G401.6 (cell line): ENCODE results near the gene KCNS1.

Experiments
- FAIRE-seq: peaks from 2 replicates; lab custom pipeline; 2012; peaks lifted over from hg19 to GRCh38; lab: Jason Lieb, UNC

Gene KCNS1

DNA sequence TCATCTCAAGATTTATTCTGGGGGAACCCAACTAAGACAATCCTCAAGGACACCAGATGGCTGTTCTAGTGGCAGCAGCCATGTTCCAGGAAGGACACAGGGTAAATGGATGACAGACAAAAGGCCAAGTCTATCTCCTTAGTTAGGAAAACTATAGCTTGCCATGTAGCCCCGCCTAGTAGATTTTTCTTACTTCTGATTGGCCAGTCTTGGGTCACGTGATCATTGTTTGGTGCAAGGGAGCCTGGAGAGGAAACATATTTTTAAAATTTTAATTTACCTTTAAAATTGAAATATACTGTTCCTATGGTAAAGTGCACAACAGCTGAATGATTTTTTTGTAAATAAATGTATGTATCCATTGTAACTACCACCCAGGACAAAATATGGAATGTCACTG, 4.4 kb upstream of the KCNS1 start:
- FAIRE-seq: no peak

DNA sequence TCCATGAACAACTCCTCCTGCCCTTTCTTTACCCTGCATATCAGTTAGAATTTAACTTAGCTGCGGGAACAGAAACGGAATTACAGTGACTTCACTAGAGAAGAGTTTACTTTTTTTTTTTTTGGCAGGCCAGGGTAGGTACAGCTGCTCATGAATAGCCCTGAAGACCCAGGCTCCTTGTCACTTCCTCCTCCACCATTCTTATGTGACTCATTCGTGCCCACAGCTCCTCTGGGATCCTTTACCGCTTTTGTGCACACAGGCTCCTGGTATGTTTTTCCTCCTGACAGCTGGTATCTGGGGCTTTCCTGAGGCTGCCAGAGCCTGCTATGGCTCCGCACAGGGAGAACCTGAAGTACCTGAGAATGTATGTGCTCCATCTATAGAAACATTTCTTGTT, 3.9 kb upstream of the KCNS1 start:
- no peak for FAIRE-seq

DNA sequence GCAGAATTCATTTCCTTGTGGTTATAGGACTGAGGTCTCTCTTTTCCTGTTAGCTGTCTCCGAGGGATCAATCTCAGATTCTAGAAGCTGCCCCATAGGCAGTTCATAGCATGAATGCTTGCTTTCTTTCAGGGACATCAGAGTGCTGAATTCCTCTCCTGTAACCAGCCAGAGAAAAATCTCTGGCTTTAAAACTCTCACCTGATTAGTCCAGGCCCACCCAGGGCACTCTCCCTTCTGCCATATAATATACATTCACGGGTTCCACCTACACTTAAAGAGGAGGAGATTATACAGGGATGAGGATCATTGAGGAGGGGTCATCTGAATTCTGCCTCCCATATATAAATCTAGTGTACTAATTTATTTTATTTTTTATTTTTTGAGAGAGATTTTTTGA, 2.1 kb upstream of the KCNS1 start:
- no peak for FAIRE-seq

DNA sequence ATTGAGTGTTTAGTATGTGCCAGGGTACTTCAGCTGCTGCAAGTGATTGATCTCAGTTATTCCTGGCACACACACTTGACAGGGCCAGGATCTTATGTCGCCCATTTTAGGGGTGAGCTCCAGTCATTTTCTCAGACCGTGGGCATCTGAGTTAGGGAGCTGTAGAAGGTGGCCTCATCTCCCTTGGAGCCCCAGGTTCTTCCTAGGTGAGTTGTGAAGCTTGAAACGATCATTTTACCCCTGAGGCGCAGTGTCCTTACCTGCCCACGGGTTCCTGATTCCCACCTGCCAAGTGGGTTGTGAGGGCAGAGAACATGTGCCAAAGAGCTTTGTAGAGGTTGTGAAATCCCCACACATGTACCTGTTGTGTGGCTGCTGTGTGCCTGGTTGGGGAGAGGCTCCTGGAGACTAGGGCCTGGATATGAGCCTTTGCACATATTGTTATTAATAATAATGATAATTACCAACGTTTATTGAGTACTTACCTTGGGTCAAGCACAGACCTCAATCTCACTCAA, 465 bp upstream of the KCNS1 start:
- FAIRE-seq: no peak

DNA sequence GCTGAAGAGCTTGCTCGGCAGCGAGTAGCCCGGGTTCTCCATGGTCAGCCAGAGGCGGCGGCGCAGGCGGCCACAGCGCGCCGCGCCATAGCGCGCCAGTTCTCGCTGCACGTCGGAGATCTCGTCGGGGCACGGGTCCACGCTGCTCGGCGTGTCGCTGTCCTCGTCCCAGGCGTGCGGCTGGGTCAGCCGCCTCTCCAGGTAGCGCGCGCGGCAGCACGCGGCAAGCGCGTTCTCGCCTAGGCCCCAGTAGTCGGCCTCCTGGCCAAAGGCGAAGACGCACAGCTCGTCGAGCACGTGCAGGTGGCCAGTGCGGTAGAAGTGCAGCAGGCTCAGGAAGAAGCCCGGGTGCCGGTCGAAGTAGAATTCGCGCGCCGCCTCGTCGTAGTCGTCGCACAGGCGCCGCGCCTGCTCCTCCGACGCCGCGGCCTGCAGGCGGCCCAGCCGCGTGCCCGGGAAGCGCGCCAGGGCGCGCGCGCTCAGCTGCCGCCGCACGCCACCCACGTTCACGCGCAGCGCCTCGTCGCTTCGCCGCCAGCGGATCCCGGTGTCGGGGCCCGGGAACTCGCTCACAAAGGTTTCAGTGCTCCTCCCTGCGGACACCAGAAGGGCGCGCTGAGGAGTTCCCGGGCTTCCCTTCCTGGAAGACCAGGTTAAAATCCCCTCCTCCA, 2.7 kb downstream of the KCNS1 start:
- no peak for FAIRE-seq

DNA sequence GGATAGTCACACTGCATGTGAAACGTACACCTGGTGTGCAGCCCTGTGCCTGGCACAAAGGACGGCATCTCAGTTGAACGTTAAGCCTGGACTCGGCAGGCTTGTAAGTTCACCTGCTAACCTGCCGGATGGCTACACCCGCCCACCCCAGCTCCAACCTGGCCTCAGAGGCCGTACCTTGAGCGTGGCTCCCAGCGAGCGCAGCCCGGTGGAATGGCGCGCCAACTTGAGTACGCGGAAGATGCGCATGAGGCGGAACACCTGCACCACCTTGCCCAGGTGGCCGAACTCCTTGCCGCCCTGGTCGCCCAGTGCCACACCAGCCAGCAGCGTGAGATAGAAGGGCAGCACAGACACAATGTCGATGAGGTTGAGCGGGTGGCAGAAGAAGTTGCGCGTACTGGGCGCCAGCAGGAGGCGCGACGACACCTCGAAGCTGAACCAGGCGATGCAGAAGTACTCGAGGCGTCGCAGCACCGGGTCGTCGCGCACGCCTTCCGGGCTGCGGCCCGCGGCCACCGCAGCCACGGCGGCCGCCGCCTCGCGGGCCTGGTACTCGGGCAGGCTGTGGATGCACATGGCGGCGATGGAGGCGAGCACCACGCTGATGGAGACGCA, 3.3 kb downstream of the KCNS1 start:
- no peak for FAIRE-seq

DNA sequence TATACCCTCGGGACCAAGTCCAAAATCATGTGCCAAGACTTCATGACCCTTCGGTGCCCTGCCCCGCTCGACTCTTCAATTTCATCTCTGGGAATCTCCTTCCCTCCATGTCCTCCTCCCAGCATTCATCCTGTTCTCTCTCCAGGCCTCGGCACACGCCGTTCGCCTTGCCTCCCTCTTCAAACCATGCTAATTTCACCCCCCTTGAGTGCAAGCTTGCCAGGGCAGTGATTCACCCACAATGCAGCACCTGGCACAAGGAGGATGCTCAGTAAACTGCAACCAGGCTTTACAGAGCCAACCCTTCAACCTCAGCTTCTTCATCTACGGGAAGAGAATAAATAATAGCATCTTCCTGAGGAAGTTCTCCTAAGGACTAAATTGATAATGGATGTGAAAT, 4.1 kb downstream of the KCNS1 start:
- no peak for FAIRE-seq

DNA sequence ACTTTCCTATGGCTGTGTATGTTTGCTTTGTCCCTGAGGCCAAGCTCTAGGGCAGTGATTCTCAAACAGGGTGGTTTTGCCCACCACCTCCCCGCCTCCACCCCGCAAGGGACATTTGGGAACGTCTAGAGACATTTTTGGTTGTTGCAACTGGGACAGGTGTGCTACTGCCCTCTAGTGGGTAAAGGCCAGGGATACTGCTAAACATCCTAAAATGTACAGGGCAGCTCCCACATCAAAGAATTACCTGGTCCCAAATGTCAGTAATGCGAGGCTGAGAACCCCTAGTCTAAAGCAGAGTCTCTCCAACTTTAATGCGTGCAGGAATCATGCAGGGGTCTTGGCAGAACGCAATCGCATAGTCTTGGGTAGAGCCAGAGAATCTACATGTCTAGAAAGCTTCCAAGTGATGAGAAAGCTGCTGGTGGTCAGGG, 5.1 kb downstream of the KCNS1 start:
- no peak for FAIRE-seq

DNA sequence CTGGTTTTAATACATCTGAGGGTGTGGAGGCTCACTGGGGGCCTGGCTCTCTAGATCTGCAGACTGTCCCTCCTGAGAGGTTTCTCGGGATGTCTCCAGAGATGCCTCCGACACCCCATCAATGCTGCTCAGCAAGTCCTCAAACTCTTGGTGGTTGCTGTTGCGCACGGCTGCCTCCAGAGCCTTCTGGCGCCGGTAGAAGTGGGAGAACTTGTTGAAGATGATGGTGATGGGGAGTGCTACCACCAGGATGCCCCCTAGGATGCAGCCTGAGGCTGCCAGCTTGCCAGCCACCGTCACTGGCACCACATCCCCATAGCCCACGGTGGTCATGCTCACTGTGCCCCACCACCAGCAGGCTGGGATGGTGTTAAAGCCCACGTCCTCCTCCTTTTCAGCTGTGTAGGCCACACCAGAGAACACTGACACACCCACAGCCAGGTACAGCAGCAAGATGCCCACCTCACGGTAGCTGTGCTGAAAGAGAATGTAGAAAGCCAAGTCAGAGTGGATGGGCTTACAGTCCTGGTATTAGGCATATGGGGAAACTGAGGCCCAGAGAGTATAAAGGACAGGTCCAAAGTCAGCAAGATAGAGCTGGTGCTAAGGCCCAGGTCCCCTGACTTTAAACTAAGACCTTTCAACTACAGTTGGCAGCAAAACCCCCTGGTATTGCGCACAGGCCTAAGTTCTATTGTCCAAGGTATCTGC, 5.9 kb downstream of the KCNS1 start:
- no peak for FAIRE-seq

DNA sequence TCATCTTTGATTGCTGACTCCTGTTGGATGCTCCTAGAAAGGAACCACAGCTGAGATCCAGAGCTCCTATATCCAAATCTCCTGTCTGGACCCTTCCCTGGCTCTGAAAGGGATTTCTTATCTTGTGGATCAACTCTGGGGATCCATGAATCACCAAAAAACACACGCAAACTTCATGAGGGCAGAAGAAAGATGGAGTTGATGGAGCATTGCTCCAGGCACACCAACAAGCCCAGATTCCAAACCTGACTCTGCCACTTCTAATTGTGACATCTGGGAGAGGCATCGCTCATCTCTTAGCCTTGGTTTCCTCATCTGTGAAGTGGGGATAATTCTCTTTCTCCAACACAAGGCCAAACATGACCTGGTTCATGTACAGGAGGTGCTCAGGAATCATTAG, 6.7 kb downstream of the KCNS1 start:
- FAIRE-seq: no peak

DNA sequence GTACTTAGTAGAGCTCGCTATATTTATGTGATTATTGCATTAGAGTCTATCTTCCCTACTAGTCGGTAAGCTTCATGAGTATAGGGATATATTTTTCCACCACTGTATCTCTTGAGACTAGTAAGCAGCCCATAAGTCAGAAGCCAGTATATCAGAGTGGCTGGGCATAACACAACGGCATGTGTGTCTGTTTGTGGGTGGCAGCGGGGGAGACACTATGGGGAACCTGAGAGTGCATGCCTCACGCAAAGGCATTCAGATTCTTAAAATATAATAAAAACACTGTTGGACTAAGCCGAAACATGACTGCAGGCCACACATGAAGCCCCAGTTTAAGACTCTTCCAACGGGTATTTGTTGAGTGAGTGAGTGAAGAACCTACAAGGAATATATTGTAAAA, 8.0 kb downstream of the KCNS1 start:
- FAIRE-seq: no peak

DNA sequence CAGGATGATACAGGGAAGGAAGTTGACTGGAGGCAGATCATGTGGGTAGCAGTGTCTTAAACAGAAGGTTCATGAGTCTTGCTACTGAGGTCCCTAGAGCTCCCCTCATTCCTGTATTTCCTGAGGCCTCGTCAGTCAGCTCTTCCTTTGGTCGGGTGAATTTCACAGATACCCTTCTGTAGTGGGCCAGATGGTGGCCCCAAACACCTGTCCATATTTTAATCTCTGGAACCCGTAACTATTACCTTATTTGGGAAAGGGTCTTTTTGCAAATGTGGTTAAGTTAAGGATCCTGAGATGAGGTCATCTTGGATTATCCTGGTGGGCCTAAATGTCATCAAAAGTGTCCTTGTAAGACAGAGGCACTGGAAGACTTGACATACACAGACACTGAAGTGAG, 9.6 kb downstream of the KCNS1 start:
- no peak for FAIRE-seq

DNA sequence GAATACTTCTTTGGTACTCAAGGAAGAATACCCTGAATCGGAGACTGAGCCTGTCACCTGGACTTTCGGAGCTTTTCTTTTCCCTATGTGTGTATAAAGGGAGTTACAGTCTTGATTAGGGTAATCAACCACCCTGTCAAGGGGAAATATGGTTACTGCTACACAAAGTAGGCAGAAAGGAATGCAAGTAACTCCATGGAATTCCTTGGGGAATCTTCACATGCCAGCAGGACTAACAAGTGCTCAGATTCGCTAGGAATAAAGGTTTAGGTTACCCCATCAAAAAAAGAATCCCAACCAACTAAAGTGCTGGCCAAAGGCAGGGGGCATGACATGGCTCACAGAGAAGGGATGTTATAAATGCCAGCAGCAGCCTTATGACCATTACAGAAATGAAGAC, 10.4 kb downstream of the KCNS1 start:
- FAIRE-seq: no peak

DNA sequence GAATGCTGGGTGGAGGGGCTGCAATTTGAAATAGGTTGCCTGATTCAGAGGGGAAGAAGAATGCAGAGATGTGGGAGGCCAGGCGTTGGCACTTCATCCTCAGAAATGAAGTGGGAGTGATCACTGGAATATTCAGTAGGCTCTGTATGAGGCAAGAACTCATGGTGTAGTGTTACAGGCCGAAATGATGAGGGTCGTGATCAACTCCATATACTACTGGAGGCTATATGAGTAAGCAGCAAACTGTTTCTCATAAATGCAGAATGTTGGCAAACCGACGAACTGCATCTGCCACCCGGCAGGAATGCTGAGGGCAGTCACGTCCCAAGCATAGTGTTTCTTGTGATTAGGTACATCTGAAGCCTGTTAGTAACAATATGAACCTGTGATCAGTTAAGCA, 12.7 kb downstream of the KCNS1 start:
- FAIRE-seq: no peak

DNA sequence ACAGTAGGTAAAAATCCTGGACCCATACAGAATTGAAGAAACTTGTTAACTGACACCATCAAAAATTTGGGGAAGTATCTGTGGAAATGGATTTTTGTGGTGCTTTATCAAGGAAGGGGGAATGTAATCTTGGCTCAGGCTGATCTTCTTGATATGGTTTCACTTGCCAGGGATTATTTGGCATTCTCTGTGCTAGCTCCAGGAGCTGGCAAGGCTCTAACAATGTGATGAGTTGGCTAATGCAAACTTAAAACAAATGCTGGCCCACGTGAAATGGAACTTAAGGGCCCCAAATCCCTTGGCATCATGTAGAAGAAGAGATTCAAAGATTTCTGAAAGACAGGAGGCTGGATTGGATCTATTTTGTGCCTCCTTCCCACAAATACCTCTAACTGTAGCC, 13.1 kb downstream of the KCNS1 start:
- FAIRE-seq: no peak

DNA sequence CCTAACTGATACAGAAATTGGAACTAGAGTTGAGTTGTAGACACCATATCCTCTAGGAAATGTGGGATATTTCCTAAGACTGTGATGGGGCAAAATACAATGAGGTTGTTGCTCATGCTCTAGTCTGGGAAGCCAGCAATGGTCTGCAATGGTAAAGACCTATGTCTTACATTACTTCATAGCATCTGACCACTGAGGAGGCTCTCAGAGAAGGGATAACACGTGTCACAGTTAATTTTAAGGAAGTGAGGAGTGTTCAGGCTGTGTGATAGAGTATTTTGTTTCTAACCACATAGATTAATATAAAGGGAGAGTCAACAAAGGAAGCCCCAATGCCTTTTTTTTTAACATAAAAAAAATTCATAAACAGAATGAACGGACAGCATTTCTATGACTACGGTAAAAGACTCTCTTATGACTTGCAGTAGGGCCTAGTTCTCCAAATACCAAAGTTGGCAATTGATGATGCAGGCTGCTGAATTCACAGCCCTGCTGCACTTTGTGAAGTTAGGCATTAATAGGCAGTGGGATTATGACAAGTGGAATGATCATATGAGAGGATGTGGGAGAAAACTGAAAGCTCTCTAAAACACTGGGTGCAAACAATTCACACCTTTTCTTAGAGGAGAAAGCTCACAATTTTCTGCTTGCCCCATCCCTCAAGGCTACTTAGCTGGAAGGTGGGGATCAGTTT, 13.7 kb downstream of the KCNS1 start:
- no peak for FAIRE-seq

DNA sequence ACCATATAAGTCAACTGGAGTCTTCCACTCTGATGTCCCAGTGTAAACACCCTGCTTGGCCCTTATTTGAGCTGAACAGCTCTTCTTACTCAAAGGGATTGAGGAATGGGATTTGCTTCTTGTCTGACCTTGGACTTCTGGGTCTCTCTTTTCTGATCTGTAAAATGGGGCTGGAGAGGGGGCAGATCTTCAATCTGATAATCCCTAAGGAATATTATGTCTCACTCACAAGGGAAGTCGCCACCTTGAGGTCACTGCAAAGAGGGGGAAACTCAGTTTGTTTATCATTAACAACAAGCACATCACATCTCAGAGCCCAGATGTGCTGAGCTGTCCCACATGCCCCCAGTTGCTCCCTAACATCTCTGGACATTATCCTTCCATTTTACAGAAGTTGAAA, 15.1 kb downstream of the KCNS1 start:
- no peak for FAIRE-seq

DNA sequence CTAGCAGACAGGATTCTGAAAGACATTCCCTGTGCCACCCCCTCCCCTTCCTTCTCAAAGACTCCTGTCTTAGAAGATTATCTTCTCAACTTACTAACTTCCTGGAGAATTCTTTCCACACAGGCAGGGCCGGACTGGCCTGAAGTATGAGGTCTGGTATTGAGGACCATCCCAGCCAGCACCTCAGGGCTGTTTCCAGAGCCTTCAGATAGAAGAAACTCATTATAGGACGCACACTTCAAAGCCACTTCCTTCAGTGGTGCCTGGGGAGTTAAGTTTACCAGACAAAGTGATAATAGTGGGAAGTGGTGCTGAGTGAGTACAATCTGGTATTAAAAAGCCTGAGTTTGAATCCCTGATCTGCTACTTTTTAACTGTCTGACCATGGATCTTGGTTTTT, 15.6 kb downstream of the KCNS1 start:
- FAIRE-seq: no peak

DNA sequence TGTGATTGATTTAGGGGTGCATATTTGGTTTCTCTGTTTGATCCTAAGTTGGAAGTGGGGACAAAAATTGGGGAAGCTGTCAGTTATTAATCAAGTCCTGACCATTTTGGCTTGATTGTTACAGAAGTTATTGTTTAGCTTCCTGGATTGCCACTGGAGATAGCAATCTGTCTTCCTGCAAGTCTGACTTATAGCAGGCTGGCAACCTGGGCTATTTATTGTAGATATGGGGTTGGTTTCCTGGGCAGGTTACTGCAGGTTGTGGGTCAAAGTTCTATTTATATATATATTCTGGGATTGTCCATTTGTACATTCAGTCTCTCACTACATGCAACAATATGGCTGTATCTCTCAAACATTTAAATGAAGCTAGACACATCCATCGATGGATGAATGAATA, 17.8 kb downstream of the KCNS1 start:
- FAIRE-seq: no peak

DNA sequence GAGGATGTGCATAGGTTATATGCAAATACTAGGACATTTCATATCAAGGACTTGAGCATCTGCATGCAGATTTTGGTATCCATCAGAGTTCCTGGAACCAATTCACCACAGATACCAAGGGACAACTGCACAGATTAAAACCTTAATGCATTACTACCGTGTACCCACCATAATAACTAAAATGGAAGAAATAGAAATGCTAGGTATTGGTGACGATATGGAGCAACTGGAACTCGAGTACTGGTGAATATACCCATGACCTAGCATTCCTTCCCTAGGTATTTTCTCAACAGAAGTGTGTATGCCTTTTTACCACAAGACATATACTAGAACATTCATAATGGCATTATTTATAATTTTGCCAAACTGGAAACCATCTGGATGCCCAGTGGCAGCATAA, 18.5 kb downstream of the KCNS1 start:
- FAIRE-seq: no peak

DNA sequence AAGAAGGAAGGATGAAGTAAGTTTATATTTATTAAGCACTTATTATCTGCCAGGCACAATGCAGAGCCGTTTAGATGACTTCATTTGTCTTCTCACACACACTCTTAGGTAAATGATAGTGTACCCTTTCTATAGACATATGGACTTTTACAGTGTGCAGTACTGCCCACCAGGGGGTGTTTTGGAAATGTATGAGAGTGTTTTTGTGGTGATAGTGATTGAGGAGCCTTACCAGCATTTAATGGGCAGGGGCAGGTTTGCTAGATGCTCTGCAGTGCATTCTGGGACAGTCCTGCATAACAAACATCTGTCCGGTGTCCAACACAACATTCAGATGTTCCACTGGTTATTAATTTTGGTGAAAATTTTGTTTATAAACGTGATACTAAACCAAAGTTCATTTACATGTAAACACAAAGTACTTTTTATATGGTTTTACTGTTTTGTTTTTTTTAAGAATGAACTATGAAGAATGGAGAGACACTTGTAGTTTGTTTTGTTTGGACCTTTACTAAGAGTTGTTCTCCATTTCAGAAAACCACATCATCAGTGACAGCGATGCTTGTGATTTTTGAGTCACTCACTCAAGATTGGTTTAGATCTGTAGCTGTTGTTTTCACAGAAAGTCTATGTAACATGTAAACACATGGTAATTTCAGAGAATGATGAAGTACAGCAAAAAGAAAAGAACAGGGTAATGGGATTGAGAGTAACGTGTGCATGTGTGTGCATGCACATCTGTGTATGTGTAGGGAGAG, 19.9 kb downstream of the KCNS1 start:
- FAIRE-seq: no peak

DNA sequence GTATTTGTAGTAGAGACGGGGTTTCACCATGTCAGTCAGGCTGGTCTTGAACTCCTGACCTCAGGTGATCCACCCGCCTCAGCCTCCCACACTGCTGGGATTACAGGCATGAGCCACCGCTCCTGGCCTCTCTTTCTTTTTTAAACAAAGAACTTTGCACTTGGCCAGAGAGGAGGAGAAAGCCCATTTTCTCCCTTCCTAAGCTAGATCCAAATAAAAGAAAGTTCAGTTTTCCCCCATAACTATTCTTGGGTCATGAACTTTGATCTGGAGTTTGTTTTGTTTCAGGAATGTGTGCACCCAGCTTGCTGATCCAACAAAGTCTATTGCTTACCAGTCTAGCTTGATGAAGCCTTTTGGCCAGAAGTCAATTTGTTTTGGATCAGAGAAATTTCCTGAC, 23.4 kb downstream of the KCNS1 start:
- FAIRE-seq: no peak
